Measurements from ENCODE around the gene TRNP1. TPM values are rescaled to one million over a fixed set of nuclear protein-coding genes. Genes with fewer than 3 reads are reported as not detected.

The TRNP1 gene
- polyA plus RNA-seq, 2 donors: 84.9 to 158 TPM

GRCh38 chr1:26965628-26966027 lies 27.9 kb upstream of the TRNP1 start:
- peaks cover 0 to 12% of the 10 kb centered on the region in 2 donors for H3K4me1 ChIP-seq (ENCODE audit: control insufficient read depth in 2 of 2, insufficient read depth in 2 of 2, low read length in 1 of 2)
- no peak overlapping the region for H3K27ac ChIP-seq (ENCODE audit: low read depth in 2 of 2, low read length in 1 of 2)
- no peak overlapping the region for H3K4me3 ChIP-seq (ENCODE audit: low read depth in 1 of 2, low read length in 2 of 2)
- H3K36me3 ChIP-seq (ENCODE audit: control insufficient read depth in 2 of 2, insufficient read depth in 2 of 2, low read length in 1 of 2): no peaks in the 10 kb centered on the region
- no peaks in the 10 kb centered on the region for H3K9me3 ChIP-seq (ENCODE audit: control insufficient read depth in 2 of 2, insufficient read depth in 1 of 2, low read depth in 1 of 2, low read length in 1 of 2)
- H3K27me3 ChIP-seq (ENCODE audit: control insufficient read depth in 1 of 2, insufficient read depth in 2 of 2, low read length in 2 of 2): no peaks in the 10 kb centered on the region
- WGBS, 2 donors: 89 to 92% methylated on average over 9 of the region's 9 CpGs

- WGBS, 2 donors: 43 to 44% methylated on average over 7 of the region's 7 CpGs
- Histone ChIP-seq H3K4me1 (ENCODE audit: control insufficient read depth in 2 of 2, insufficient read depth in 2 of 2, low read length in 1 of 2) (peaks cover 4 to 20% of the 10 kb centered on the region in 2 donors), H3K27ac (ENCODE audit: low read depth in 2 of 2, low read length in 1 of 2) (peak overlapping the region; percentile 84), H3K36me3 (ENCODE audit: control insufficient read depth in 2 of 2, insufficient read depth in 2 of 2, low read length in 1 of 2) (no peaks in the 10 kb centered on the region), H3K4me3 (ENCODE audit: low read depth in 1 of 2, low read length in 2 of 2) (no peak overlapping the region), H3K9me3 (ENCODE audit: control insufficient read depth in 2 of 2, insufficient read depth in 1 of 2, low read depth in 1 of 2, low read length in 1 of 2) (no peaks in the 10 kb centered on the region), H3K27me3 (ENCODE audit: control insufficient read depth in 1 of 2, insufficient read depth in 2 of 2, low read length in 2 of 2) (no peaks in the 10 kb centered on the region)
Observed at GRCh38 chr1:26970810-26971209, 22.7 kb upstream of the TRNP1 start.

- H3K27me3 ChIP-seq (ENCODE audit: control insufficient read depth in 1 of 2, insufficient read depth in 2 of 2, low read length in 2 of 2): no peaks in the 10 kb centered on the region
- no peaks in the 10 kb centered on the region for H3K9me3 ChIP-seq (ENCODE audit: control insufficient read depth in 2 of 2, insufficient read depth in 1 of 2, low read depth in 1 of 2, low read length in 1 of 2)
- WGBS, 2 donors: 60% methylated on average over 3 of the region's 3 CpGs
- H3K27ac ChIP-seq (ENCODE audit: low read depth in 2 of 2, low read length in 1 of 2): peak overlapping the region; percentile 84
- H3K36me3 ChIP-seq (ENCODE audit: control insufficient read depth in 2 of 2, insufficient read depth in 2 of 2, low read length in 1 of 2): no peaks in the 10 kb centered on the region
- H3K4me1 ChIP-seq (ENCODE audit: control insufficient read depth in 2 of 2, insufficient read depth in 2 of 2, low read length in 1 of 2): peaks cover 4 to 20% of the 10 kb centered on the region in 2 donors
- H3K4me3 ChIP-seq (ENCODE audit: low read depth in 1 of 2, low read length in 2 of 2): no peak overlapping the region
Observed at GRCh38 chr1:26971590-26971989, 21.9 kb upstream of the TRNP1 start.

- no peaks in the 10 kb centered on the region for H3K9me3 ChIP-seq (ENCODE audit: control insufficient read depth in 2 of 2, insufficient read depth in 1 of 2, low read depth in 1 of 2, low read length in 1 of 2)
- H3K4me1 ChIP-seq (ENCODE audit: control insufficient read depth in 2 of 2, insufficient read depth in 2 of 2, low read length in 1 of 2): peaks cover 4 to 20% of the 10 kb centered on the region in 2 donors
Observed at GRCh38 chr1:26972390-26972789, 21.1 kb upstream of the TRNP1 start.

GRCh38 chr1:26972821-26973220 lies 20.7 kb upstream of the TRNP1 start:
- Histone ChIP-seq H3K4me3 (ENCODE audit: low read depth in 1 of 2, low read length in 2 of 2) (no peak overlapping the region), H3K4me1 (ENCODE audit: control insufficient read depth in 2 of 2, insufficient read depth in 2 of 2, low read length in 1 of 2) (peaks cover 4 to 20% of the 10 kb centered on the region in 2 donors), H3K27me3 (ENCODE audit: control insufficient read depth in 1 of 2, insufficient read depth in 2 of 2, low read length in 2 of 2) (no peaks in the 10 kb centered on the region), H3K36me3 (ENCODE audit: control insufficient read depth in 2 of 2, insufficient read depth in 2 of 2, low read length in 1 of 2) (no peaks in the 10 kb centered on the region), H3K9me3 (ENCODE audit: control insufficient read depth in 2 of 2, insufficient read depth in 1 of 2, low read depth in 1 of 2, low read length in 1 of 2) (no peaks in the 10 kb centered on the region), H3K27ac (ENCODE audit: low read depth in 2 of 2, low read length in 1 of 2) (no peak overlapping the region)
- WGBS, 2 donors: 85 to 93% methylated on average over 4 of the region's 4 CpGs

More at GRCh38 chr1:26972390-26972789, 21.1 kb upstream of the TRNP1 start:
- H3K4me3 ChIP-seq (ENCODE audit: low read depth in 1 of 2, low read length in 2 of 2): no peak overlapping the region
- 48 to 51% methylated on average over 6 of the region's 6 CpGs for WGBS, 2 donors
- peak overlapping the region in 1 of 2 donors; percentile 84 for H3K27ac ChIP-seq (ENCODE audit: low read depth in 2 of 2, low read length in 1 of 2)
- H3K27me3 ChIP-seq (ENCODE audit: control insufficient read depth in 1 of 2, insufficient read depth in 2 of 2, low read length in 2 of 2): no peaks in the 10 kb centered on the region
- H3K36me3 ChIP-seq (ENCODE audit: control insufficient read depth in 2 of 2, insufficient read depth in 2 of 2, low read length in 1 of 2): no peaks in the 10 kb centered on the region

- WGBS, 2 donors: 73 to 75% methylated on average over 3 of the region's 3 CpGs
- peaks cover 3% of the 10 kb centered on the region in 2 donors for H3K4me1 ChIP-seq (ENCODE audit: control insufficient read depth in 2 of 2, insufficient read depth in 2 of 2, low read length in 1 of 2)
- no peaks in the 10 kb centered on the region for H3K9me3 ChIP-seq (ENCODE audit: control insufficient read depth in 2 of 2, insufficient read depth in 1 of 2, low read depth in 1 of 2, low read length in 1 of 2)
- no peaks in the 10 kb centered on the region for H3K36me3 ChIP-seq (ENCODE audit: control insufficient read depth in 2 of 2, insufficient read depth in 2 of 2, low read length in 1 of 2)
- no peaks in the 10 kb centered on the region for H3K27me3 ChIP-seq (ENCODE audit: control insufficient read depth in 1 of 2, insufficient read depth in 2 of 2, low read length in 2 of 2)
- no peak overlapping the region for H3K4me3 ChIP-seq (ENCODE audit: low read depth in 1 of 2, low read length in 2 of 2)
- H3K27ac ChIP-seq (ENCODE audit: low read depth in 2 of 2, low read length in 1 of 2): peak overlapping the region in 1 of 2 donors; percentile 50
Observed at GRCh38 chr1:26976621-26977510, 16.6 kb upstream of the TRNP1 start.

GRCh38 chr1:26978901-26979300 lies 14.6 kb upstream of the TRNP1 start:
- H3K27ac ChIP-seq (ENCODE audit: low read depth in 2 of 2, low read length in 1 of 2): no peak overlapping the region
- H3K9me3 ChIP-seq (ENCODE audit: control insufficient read depth in 2 of 2, insufficient read depth in 1 of 2, low read depth in 1 of 2, low read length in 1 of 2): no peaks in the 10 kb centered on the region
- H3K4me3 ChIP-seq (ENCODE audit: low read depth in 1 of 2, low read length in 2 of 2): no peak overlapping the region
- H3K4me1 ChIP-seq (ENCODE audit: control insufficient read depth in 2 of 2, insufficient read depth in 2 of 2, low read length in 1 of 2): no peaks in the 10 kb centered on the region
- 70 to 81% methylated on average over 2 of the region's 2 CpGs for WGBS, 2 donors
- H3K36me3 ChIP-seq (ENCODE audit: control insufficient read depth in 2 of 2, insufficient read depth in 2 of 2, low read length in 1 of 2): no peaks in the 10 kb centered on the region
- no peaks in the 10 kb centered on the region for H3K27me3 ChIP-seq (ENCODE audit: control insufficient read depth in 1 of 2, insufficient read depth in 2 of 2, low read length in 2 of 2)

- Histone ChIP-seq H3K9me3 (ENCODE audit: control insufficient read depth in 2 of 2, insufficient read depth in 1 of 2, low read depth in 1 of 2, low read length in 1 of 2) (no peaks in the 10 kb centered on the region), H3K27ac (ENCODE audit: low read depth in 2 of 2, low read length in 1 of 2) (no peak overlapping the region), H3K4me1 (ENCODE audit: control insufficient read depth in 2 of 2, insufficient read depth in 2 of 2, low read length in 1 of 2) (no peaks in the 10 kb centered on the region), H3K4me3 (ENCODE audit: low read depth in 1 of 2, low read length in 2 of 2) (no peak overlapping the region), H3K27me3 (ENCODE audit: control insufficient read depth in 1 of 2, insufficient read depth in 2 of 2, low read length in 2 of 2) (no peaks in the 10 kb centered on the region), H3K36me3 (ENCODE audit: control insufficient read depth in 2 of 2, insufficient read depth in 2 of 2, low read length in 1 of 2) (no peaks in the 10 kb centered on the region)
- WGBS, 2 donors: 48 to 55% methylated on average over 3 of the region's 3 CpGs
Observed at GRCh38 chr1:26981146-26981846, 12.2 kb upstream of the TRNP1 start.

- no peak overlapping the region for H3K4me3 ChIP-seq (ENCODE audit: low read depth in 1 of 2, low read length in 2 of 2)
- H3K9me3 ChIP-seq (ENCODE audit: control insufficient read depth in 2 of 2, insufficient read depth in 1 of 2, low read depth in 1 of 2, low read length in 1 of 2): no peaks in the 10 kb centered on the region
- 62 to 67% methylated on average over 5 of the region's 5 CpGs for WGBS, 2 donors
Observed at GRCh38 chr1:26983863-26984262, 9.6 kb upstream of the TRNP1 start.

More at GRCh38 chr1:26983863-26984262, 9.6 kb upstream of the TRNP1 start:
- Histone ChIP-seq H3K4me1 (ENCODE audit: control insufficient read depth in 2 of 2, insufficient read depth in 2 of 2, low read length in 1 of 2) (no peaks in the 10 kb centered on the region), H3K27ac (ENCODE audit: low read depth in 2 of 2, low read length in 1 of 2) (no peak overlapping the region), H3K36me3 (ENCODE audit: control insufficient read depth in 2 of 2, insufficient read depth in 2 of 2, low read length in 1 of 2) (no peaks in the 10 kb centered on the region), H3K27me3 (ENCODE audit: control insufficient read depth in 1 of 2, insufficient read depth in 2 of 2, low read length in 2 of 2) (no peaks in the 10 kb centered on the region)

All from esophagus (tissue), 2 donors.